Fibroblast of the aortic adventitia (primary cell): Measurements from ENCODE around the gene SIAH3. TPM values are rescaled to one million over a fixed set of nuclear protein-coding genes. Genes with fewer than 3 reads are reported as not detected.

ENCODE experiments used
- DNase-seq: peaks from one replicate; pipeline ENCODE4 v3.0.0-alpha.2; 2010; ENCODE audit warnings: low read depth
- H3K4me3 ChIP-seq: 2 replicates; pipeline ENCODE4 v1.5.1; 2011; ENCODE audit warnings: low read depth, mild to moderate bottlenecking, control low read depth, low read length, moderate library complexity
- total RNA-seq: library from RNA; depleted of rRNA; stranded (reverse); fragments of >200 nt; gene quantifications from 2 replicates; pipeline ENCODE4 v1.2.3, GENCODE V29; 2012; ENCODE audit warnings: low replicate concordance
- TF ChIP-seq, protein P1 (sequence below): IDR thresholded peaks from 2 replicates; pipeline ENCODE4 v1.5.1; 2011; ENCODE audit warnings: mild to moderate bottlenecking, low read length, control low read depth, inconsistent platforms; ENCODE audit not compliant: insufficient read depth

SIAH3 gene
- total RNA-seq, 1 donor: not detected

DNA sequence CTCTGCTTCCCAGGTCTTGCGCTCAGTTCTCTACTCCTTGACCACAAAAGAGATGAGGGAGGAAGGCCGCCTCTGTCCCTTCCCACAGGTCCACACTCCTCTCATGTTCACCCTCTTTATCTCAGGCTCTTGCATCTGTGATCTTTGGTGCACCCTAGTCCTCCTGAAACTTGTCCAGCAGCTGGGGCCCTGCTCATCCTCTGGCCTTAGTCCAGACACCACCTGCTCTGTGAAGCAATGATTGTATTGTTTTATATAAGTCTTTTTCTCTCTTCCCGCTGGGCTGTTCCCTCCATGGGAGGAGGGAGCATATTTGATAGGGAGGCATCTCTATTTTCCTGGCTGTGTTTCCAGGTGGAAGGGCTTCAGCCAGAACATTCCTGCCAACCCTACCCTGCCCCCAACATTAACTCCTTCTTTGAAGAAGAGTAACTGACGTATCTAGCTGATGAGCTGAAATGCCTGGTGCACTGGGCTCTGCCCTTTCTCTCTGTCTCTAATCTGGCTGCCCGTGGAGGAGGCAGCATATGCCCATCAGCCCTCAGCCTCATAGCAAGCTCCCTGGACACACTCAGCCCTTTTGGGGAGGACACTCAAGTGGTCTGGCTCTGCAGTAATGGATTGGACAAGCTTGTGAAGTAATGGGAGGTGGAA is 38.2 kb upstream of the SIAH3 start:
- no peak overlapping the region for H3K4me3 ChIP-seq
- TF ChIP-seq, protein P1, sequence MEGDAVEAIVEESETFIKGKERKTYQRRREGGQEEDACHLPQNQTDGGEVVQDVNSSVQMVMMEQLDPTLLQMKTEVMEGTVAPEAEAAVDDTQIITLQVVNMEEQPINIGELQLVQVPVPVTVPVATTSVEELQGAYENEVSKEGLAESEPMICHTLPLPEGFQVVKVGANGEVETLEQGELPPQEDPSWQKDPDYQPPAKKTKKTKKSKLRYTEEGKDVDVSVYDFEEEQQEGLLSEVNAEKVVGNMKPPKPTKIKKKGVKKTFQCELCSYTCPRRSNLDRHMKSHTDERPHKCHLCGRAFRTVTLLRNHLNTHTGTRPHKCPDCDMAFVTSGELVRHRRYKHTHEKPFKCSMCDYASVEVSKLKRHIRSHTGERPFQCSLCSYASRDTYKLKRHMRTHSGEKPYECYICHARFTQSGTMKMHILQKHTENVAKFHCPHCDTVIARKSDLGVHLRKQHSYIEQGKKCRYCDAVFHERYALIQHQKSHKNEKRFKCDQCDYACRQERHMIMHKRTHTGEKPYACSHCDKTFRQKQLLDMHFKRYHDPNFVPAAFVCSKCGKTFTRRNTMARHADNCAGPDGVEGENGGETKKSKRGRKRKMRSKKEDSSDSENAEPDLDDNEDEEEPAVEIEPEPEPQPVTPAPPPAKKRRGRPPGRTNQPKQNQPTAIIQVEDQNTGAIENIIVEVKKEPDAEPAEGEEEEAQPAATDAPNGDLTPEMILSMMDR: no peak
- DNase-seq: no peak

DNA sequence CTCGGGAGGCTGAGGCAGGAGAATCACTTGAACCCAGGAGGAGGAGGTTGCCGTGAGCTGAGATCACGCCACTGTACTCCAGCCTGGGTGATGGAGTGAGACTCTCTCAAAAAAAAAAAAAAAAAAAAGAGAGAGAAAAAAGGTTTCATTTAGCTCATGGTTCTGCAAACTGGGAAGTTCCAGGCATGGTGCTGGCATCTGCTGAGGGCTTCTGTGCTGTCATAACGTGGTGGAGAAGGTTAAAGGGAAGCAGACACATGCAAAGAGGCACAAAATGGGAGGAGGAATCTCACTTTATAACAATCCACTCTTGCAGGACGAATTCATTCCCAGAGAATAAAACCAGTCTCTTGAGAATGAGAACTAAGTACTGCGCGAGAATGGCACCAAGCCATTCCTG is 34.9 kb upstream of the SIAH3 start:
- TF ChIP-seq, protein P1: no peak
- no peak for DNase-seq
- H3K4me3 ChIP-seq: no peak overlapping the region

- TF ChIP-seq, protein P1: no peak
- DNase-seq: no peak
- H3K4me3 ChIP-seq: no peak overlapping the region
Measured at GRCh38 chr13:45885194-45885593, 33.6 kb upstream of the SIAH3 start.

- DNase-seq: no peak
- TF ChIP-seq, protein P1: no peak
- no peak overlapping the region for H3K4me3 ChIP-seq
Measured at GRCh38 chr13:45882626-45883025, 31.1 kb upstream of the SIAH3 start.

DNA sequence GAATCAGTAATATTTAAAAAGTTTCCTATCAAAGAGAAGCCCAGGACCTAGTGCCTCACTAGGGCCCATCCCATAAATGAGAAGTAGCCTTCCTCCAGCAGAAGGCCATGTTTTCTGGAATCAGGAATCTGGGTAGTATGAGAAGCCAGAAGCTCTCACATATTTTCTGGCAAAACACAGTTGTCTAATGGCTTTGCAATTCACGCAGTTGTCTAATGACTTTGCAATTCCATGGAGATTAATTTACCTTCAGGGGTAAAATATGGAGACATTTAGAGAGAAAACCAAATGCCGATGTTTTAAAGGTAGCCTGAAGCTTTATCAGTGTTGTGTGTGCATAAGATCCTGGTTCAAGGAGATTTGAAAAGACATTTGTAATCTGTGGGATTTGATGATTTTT is 29.8 kb upstream of the SIAH3 start:
- DNase-seq: no peak
- TF ChIP-seq, protein P1: no peak
- no peak overlapping the region for H3K4me3 ChIP-seq

DNA sequence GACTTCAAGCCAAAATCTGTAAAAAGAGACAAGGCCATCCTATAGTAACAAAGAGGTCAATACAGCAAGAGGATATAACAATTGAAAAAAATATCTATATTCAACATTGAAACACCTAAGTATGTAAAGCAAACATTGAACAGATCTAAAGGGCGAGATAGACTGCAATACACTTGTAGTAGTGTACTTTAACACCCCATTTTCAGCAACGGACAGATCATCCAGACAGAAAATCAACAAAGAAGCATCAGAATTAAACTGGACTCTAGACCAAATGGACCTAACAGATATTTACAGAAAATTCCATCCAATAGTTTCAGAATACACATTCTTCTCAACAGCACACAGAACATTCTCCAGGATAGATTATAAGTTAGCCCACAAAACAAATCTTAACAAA is 28.7 kb upstream of the SIAH3 start:
- TF ChIP-seq, protein P1: no peak
- no peak for DNase-seq
- no peak overlapping the region for H3K4me3 ChIP-seq

GRCh38 chr13:45879666-45880065 is 28.1 kb upstream of the SIAH3 start:
- DNase-seq: no peak
- TF ChIP-seq, protein P1: no peak
- H3K4me3 ChIP-seq: no peak overlapping the region
